Astrocyte (in vitro differentiated cells and primary cell): ENCODE results near the gene BIRC3. TPM values are rescaled to one million over a fixed set of nuclear protein-coding genes. Genes with fewer than 3 reads are reported as not detected.

Experiments used
- DNase-seq: peaks from one replicate; pipeline ENCODE4 v3.0.0-alpha.2; 2010; ENCODE audit warnings: low read depth
- FAIRE-seq: peaks from 2 replicates; lab custom pipeline; 2011; peaks lifted over from hg19 to GRCh38; lab: Jason Lieb, UNC
- H2AFZ ChIP-seq: 2 replicates; pipeline ENCODE4 v1.6.0; 2012; ENCODE audit warnings: low read depth, low read length, inconsistent platforms
- H3K27ac ChIP-seq: 2 replicates; pipeline ENCODE4 v1.5.1; 2011; ENCODE audit warnings: low read depth, low read length, inconsistent platforms
- H3K27me3 ChIP-seq: 2 replicates; pipeline ENCODE4 v1.6.0; 2011; ENCODE audit warnings: low read length, inconsistent platforms; ENCODE audit not compliant: insufficient read depth
- H3K36me3 ChIP-seq: 2 replicates; pipeline ENCODE4 v1.5.1; 2011; ENCODE audit warnings: low read length, inconsistent platforms; ENCODE audit not compliant: insufficient read depth
- H3K4me1 ChIP-seq: 2 replicates; pipeline ENCODE4 v1.5.1; 2011; ENCODE audit warnings: low read length, inconsistent platforms; ENCODE audit not compliant: insufficient read depth
- H3K4me2 ChIP-seq: 2 replicates; pipeline ENCODE4 v1.6.0; 2012; ENCODE audit warnings: low read length, inconsistent platforms
- H3K4me3 ChIP-seq: 2 replicates; pipeline ENCODE4 v1.5.1; 2011; ENCODE audit warnings: low read depth, mild to moderate bottlenecking, low read length, inconsistent platforms; ENCODE audit not compliant: insufficient read depth
- H3K79me2 ChIP-seq: 2 replicates; pipeline ENCODE4 v1.6.0; 2012; ENCODE audit warnings: mild to moderate bottlenecking, low read length, inconsistent platforms; ENCODE audit not compliant: insufficient read depth
- H3K9ac ChIP-seq: 2 replicates; pipeline ENCODE4 v1.6.0; 2012; ENCODE audit warnings: mild to moderate bottlenecking, low read length, inconsistent platforms
- H3K9me3 ChIP-seq: 2 replicates; pipeline ENCODE4 v1.5.1; 2012; ENCODE audit warnings: low read depth, mild to moderate bottlenecking, low read length, inconsistent platforms; ENCODE audit not compliant: insufficient read depth
- H4K20me1 ChIP-seq: 2 replicates; pipeline ENCODE4 v1.6.0; 2012; ENCODE audit warnings: low read length, inconsistent platforms; ENCODE audit not compliant: insufficient read depth
- H3K27ac Mint-ChIP-seq: one replicate; pipeline ENCODE4 v1.8.0; 2021; ENCODE audit warnings: mild to moderate bottlenecking, mixed read lengths; ENCODE audit not compliant: unreplicated experiment
- H3K27me3 Mint-ChIP-seq: one replicate; pipeline ENCODE4 v1.8.0; 2021; ENCODE audit warnings: low read depth, mixed read lengths; ENCODE audit not compliant: unreplicated experiment
- H3K36me3 Mint-ChIP-seq: one replicate; pipeline ENCODE4 v1.8.0; 2021; ENCODE audit warnings: low read depth, mixed read lengths; ENCODE audit not compliant: unreplicated experiment
- H3K4me1 Mint-ChIP-seq: one replicate; pipeline ENCODE4 v1.8.0; 2021; ENCODE audit warnings: low read depth, mixed read lengths; ENCODE audit not compliant: unreplicated experiment
- H3K4me3 Mint-ChIP-seq: one replicate; pipeline ENCODE4 v1.8.0; 2021; ENCODE audit warnings: mild to moderate bottlenecking, moderate library complexity, mixed read lengths; ENCODE audit not compliant: unreplicated experiment
- H3K9me3 Mint-ChIP-seq: one replicate; pipeline ENCODE4 v1.8.0; 2021; ENCODE audit warnings: mild to moderate bottlenecking, mixed read lengths; ENCODE audit not compliant: unreplicated experiment
- EZH2 ChIP-seq: IDR thresholded peaks from 2 replicates; pipeline ENCODE4 v1.6.1; 2012; ENCODE audit warnings: mild to moderate bottlenecking, low read length, inconsistent platforms; ENCODE audit not compliant: insufficient read depth
- total RNA-seq: library from RNA; stranded (reverse); gene quantifications from 2 replicates; pipeline ENCODE4 v1.2.1, GENCODE V29; 2021
- TF ChIP-seq, protein P1 (sequence below): IDR thresholded peaks from 2 replicates; pipeline ENCODE4 v1.5.1; 2011; ENCODE audit warnings: low read depth, mild to moderate bottlenecking, inconsistent platforms, low read length, moderate library complexity; ENCODE audit not compliant: insufficient read depth

Gene BIRC3
- total RNA-seq, 1 donor from 2014 or later: 2.6 TPM

DNA sequence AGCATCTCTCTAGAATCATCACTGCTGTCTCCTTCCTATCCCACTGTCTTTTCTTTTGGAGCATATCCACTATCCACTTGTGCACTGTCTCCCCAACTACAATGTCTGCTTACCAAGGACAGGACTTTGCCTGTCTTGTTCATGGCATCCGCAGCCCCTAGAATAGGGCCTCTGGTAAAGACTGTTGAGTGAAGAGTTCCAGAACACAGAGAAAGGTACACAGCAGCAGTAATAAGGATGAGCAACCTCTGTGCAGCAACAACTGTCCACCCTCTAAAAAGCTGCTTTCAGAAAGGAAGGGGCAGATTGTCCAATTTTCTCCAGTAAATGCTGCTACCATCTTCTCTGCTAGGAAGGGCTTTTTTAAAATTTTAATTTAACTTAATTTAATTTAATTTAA lies 25.5 kb upstream of the BIRC3 start:
- Mint-ChIP-seq H3K36me3 (no peaks in the 10 kb centered on the region), H3K27ac (no peak overlapping the region), H3K27me3 (no peaks in the 10 kb centered on the region), H3K9me3 (no peaks in the 10 kb centered on the region), H3K4me3 (no peak overlapping the region), H3K4me1 (peaks cover 9% of the 10 kb centered on the region)
- Histone ChIP-seq H3K4me1 (peaks cover 6% of the 10 kb centered on the region), H3K4me3 (no peak overlapping the region), H3K27me3 (no peaks in the 10 kb centered on the region), H3K9ac (no peak overlapping the region), H2AFZ (no peak overlapping the region), H4K20me1 (no peaks in the 10 kb centered on the region), H3K4me2 (no peak overlapping the region), H3K9me3 (no peaks in the 10 kb centered on the region), H3K36me3 (no peaks in the 10 kb centered on the region), H3K79me2 (no peaks in the 10 kb centered on the region), H3K27ac (no peak overlapping the region)
- TF ChIP-seq, protein P1, sequence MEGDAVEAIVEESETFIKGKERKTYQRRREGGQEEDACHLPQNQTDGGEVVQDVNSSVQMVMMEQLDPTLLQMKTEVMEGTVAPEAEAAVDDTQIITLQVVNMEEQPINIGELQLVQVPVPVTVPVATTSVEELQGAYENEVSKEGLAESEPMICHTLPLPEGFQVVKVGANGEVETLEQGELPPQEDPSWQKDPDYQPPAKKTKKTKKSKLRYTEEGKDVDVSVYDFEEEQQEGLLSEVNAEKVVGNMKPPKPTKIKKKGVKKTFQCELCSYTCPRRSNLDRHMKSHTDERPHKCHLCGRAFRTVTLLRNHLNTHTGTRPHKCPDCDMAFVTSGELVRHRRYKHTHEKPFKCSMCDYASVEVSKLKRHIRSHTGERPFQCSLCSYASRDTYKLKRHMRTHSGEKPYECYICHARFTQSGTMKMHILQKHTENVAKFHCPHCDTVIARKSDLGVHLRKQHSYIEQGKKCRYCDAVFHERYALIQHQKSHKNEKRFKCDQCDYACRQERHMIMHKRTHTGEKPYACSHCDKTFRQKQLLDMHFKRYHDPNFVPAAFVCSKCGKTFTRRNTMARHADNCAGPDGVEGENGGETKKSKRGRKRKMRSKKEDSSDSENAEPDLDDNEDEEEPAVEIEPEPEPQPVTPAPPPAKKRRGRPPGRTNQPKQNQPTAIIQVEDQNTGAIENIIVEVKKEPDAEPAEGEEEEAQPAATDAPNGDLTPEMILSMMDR: no peak
- TF ChIP-seq EZH2: no peak
- FAIRE-seq (no peak), DNase-seq (no peak)

DNA sequence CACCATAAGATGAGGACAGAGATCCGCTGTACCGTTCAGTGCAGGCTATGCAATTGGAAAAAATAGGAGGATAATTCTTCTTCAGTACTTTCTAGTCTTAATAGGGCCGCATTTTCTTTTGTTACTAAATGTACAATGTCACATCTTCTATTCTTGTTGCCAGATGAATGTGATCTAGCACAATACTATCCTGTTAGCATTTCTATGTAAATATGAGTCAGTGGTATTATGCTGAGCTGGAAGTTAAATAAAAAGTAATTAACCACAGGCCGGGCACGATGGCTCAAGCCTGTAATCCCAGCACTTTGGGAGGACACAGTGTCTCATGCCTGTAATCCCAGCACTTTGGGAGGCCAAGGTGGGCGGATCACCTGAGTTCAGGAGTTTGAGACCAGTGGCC lies 24.4 kb upstream of the BIRC3 start:
- no peak for FAIRE-seq

More for the DNA sequence above, 24.4 kb upstream of the BIRC3 start:
- Histone ChIP-seq H2AFZ (no peak overlapping the region), H3K4me2 (no peak overlapping the region), H3K9ac (no peak overlapping the region), H3K4me3 (no peak overlapping the region), H3K9me3 (no peaks in the 10 kb centered on the region), H3K27ac (no peak overlapping the region), H3K79me2 (no peaks in the 10 kb centered on the region), H3K27me3 (no peaks in the 10 kb centered on the region), H3K4me1 (peaks cover 6% of the 10 kb centered on the region), H3K36me3 (no peaks in the 10 kb centered on the region), H4K20me1 (no peaks in the 10 kb centered on the region)
- no peak for DNase-seq
- no peak for TF ChIP-seq EZH2
- TF ChIP-seq, protein P1: no peak
- Mint-ChIP-seq H3K36me3 (no peaks in the 10 kb centered on the region), H3K4me1 (peaks cover 9% of the 10 kb centered on the region), H3K27me3 (no peaks in the 10 kb centered on the region), H3K9me3 (no peaks in the 10 kb centered on the region), H3K27ac (no peak overlapping the region), H3K4me3 (no peak overlapping the region)
